Activated CD8-positive, alpha-beta memory T cell treated with anti-CD3 and anti-CD28 coated beads, Interleukin-2, amount 50 U/mL, for 1 hour (primary cell): ENCODE results near the gene LRP1-AS.

Experiments
- DNase-seq: peaks from one replicate; pipeline ENCODE4 v3.0.0-alpha.2; 2020; ENCODE audit errors: extremely low read depth

The LRP1-AS gene

DNA sequence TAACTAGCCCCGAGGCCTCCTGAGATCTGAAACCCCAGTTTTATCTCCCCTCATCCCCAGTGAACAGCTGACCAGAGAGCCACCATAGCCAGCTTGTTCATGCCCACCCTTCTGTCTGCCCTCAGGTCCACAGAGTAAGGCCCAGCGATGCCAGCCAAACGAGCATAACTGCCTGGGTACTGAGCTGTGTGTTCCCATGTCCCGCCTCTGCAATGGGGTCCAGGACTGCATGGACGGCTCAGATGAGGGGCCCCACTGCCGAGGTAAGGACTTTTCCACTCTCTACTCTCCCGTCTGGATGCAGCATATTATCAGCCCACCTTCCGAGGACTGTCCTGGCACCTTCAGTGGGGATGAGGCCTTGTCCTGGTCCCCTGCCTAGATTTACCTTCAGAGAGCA is 6.2 kb downstream of the LRP1-AS start:
- DNase-seq, result no peak

DNA sequence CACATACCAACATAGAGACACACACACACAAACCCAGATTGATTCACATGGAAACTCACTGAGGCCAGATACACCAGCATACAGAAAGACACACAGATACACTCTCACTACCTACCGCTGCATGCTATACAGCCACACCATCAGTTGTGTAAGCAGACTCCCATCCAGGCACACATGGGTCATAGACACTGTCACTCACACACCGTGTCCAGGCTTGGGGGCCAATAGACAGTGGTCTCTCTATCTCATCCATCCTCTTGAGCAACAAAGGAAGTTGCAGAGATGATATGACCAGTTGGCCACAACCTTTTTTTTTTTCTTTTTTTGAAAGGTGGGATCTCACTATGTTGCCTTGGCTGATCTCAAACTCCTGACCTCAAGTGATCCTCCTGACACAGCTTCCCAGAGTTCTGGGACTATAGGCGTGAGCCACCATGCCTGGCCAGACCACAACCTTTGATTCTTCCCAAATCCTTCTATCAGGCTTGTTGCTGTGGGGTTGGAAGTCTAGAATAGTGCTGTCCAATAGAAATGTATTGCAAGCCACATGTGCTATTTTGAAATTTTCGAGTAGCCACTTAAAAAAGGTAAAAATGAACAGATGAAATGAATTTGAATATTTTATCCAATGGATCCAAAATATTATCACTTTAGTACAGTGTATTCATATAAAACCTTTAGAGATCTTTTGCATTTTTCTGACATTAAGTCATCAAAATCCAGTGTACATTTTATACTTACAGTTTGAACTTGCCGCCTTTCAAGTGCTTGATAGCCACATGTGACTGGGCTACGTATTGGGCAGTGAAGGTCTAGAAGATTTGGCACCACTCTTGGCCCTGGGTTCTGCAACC is 7.4 kb downstream of the LRP1-AS start:
- no peak for DNase-seq

DNA sequence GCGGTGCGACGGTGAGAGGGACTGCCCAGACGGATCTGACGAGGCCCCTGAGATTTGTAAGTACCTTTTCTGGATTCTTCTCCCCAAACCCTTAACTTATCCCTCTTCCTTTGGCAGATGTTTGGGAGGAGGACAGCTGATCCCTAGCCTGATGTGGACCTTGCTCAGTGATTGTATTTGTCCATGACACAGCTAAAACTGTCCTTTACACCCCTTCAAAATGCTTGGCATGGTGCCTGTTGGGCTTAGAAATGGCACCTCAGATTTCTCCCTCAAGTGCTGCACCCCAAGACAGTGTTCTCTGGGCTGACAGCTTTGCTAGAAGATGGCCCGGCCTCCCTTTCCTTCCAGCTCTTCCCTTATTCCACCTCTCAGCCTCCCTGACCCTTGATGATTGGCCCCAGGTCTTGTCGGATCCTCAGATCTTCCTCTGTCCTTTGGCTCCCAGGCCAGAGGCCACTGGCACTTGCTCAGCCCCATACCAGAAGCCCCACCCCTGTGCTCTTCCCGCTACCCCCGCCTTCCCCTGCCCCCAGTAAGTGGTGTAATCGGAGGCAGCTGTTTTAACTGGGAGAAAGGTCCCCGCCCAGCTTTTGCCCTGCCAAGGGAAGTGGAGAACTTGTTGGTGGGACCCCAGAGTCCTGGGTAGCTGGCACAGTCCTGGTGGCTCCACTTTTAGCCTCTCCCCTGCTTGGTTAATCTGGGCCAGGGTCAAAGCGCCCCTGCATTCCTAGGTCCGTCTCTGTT is 8.7 kb downstream of the LRP1-AS start:
- no peak for DNase-seq

DNA sequence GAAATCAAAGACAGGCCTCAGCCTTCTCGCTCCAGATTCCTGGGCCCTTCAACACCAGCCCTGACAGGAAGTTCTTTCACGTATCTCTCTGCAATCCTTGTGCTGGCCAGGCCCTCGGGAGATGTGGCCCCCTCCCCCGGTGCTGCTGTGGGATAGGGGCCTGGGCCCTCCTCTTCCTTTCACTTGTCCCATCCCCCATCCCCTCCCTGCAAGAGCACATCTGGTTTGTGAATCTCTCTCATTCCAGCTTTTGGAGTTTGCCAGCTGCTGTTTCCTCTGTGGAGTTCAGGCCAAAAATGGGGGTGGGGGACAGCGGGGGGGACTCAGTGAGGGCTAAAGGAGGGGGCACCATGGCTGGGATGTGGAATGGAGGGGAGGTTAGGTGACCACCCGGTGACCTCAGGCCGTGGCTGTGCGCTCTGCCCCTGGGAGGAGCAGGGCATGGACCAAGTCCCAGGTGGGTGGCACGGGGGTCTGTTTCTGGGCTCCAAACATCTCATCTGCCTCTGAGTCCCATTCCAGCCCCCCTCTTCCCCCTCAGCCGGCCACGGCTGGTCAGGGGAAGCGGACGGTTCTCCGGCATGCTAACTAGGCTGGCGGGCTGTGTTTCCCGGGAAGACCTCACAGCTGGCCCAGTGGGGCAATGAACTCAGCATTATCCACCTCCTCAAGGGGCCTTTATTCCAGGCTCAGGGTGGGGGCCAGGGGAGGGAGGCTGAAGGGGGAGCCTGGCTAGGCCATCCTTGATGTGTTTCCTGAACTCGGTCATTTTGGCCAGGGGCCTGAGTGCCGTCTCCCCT is 11.7 kb downstream of the LRP1-AS start:
- no peak for DNase-seq

DNA sequence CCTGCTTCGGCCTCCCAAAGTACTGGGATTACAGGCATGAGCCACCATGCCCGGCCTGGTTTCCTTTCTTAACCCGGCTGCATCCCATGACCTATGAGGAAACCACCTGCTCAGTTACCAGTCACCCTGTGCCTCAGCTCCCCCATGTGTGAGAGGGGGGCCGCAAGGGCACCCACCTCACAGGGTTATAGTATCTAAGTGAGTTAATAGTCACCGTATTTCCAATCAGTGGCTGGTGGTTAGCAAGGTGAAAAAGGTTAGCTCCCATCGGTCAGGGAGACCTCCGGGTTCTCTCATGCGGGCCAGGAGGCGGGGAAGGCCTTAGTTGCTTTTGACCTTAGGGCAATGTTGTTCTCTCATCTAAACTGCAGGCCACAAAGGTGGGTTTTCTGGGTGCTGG is 12.5 kb downstream of the LRP1-AS start:
- DNase-seq, result no peak

DNA sequence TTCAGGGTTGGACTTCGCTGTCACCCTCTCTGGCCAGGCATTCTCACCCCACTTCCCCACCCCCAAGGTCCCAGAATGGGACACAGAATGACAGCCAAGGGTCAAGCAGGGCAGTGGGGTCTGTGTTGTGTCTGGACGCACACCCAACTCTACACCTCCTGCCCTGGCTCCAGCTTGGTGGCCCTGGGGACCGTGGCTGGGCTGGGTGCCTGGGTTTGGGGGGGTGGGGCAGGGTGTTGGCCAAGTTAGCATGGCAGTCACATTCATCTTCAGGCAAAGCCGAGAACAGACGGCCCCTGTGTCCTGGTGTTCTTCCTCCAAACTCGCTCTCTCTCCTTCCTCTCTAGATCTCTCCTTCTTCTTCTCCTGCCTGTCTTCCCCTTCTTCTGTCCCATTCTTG is 13.5 kb downstream of the LRP1-AS start:
- no peak for DNase-seq

DNA sequence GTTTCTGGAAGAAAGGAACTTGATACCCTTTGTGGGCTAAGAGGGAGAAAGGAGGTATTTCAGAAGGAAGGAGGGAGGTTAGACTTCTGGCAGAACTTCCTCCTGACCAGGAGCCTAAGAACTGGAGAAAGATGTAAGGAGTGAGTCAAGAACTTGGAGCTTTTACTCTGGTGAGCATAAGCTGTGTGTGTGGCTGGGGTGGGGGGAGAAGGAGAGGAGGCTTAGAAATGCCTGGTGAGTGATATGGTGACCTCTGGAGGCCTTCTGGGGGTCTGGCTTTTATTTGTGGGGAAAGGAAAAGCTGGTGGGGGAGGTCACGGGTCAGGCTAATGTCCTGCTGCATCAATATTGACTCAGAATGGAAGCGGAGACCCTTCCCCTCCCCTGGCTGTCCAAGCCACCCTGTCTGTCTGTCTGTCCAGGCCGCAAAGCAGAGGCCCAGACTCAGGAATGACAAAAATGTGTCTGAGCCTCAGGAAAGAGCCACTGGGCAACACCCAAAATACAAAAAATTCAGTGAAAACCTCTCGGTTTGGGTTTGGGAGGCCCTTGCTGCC is 14.3 kb downstream of the LRP1-AS start:
- DNase-seq, result no peak

DNA sequence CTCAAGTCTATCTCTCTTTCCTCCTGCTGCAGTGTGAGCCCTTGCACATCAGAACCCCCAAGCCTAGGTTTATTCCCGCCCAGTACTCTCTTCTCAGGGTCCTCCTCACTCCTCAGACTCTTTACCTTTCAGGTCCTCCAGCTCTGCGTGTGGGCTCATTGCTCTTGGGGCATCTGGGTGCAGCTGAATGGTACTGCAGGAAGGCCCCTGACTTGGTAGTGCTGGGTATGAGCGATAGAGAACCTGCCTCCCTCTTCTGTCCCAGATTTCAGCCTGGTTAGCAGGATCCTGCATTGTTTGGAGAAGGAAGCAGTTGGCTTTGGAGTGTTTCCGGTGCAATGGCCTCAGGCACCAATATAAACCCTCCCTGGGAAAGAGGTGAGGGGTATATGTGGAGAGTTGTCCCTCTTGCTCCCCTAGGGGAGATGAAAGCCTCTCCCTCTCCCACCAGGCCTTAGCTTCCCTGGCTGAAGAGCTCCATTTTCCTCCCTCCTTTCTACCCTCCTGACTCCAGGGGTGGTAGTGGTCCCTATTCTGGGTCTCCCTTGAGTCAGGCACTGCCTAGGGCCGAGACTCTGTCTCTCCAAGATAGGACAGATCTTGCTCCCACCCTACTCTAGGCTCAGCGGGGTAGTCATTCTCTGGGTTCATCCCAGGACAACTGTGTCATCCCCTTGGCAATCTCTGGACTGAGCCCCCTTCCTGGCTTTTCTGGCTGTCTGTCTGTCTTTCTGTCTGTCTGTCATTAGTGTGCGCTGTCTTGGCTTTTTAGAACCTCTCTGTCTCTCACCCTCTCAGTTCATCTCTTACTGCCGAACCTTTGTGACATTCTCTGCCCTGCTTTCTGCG is 15.3 kb downstream of the LRP1-AS start:
- DNase-seq, result no peak

DNA sequence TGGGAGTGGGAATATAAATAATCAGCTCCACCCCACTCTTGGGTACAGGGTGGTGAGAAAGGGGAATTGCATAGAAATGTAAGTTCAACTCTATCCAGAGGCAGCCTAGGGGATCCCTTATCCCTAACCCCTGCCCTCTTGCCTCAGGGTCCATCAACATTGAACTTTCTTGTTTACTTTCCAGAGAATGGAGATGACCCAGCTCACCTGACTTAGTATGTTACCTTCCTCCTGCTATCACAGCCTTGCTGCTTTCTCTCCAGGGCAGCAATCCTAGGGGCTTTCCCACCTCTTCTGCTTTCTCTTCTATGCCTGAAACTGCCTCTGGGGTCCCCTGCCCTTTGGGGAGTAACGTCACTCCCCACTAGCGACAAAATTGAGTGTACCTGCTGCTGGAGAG is 16.5 kb downstream of the LRP1-AS start:
- DNase-seq, result no peak

DNA sequence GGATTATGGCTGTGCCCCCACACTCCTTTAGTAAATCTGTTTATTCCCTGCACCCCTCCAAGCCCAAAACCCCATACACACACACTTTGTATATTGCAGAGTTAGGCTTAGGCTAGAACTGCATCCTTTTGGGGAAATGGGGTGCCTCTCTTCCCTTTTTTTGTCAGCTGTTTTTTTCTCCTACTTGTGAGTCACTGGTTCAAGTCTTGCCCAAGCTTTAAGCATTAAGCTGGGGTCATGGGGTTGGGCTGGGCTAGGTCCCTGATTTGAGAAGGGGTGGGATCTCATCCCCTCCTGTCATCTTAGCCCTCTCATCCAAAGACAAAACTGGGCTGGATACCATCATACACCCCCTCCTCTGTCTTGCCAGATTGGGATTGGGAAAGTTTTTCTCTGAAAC is 17.5 kb downstream of the LRP1-AS start:
- DNase-seq, result no peak

DNA sequence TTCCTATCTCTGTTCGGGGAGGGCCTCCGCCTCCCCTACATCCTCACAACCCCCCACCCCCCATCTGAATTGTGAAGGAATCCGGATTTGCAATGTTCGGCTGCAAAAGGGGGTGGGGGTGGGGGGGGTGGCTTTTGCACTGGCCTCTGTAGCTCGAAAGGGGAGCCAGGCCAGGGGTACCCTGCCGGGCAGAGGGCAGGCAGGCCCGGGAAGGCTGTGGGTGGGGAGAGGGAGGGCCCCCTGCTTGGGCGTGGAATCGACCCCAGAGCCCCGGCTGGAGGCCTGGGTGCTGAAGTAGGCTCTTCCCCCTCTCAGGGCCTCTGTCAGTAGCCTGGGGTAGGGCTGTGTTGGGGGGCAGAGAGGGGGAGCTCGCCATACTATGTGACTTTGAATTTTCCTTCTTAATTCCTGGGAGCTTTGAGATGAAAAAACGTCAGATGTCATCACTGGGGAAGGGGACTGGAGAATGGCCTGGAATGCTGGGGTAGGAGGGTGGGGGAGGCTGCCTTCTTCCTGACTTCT is 18.0 kb downstream of the LRP1-AS start:
- no peak for DNase-seq

DNA sequence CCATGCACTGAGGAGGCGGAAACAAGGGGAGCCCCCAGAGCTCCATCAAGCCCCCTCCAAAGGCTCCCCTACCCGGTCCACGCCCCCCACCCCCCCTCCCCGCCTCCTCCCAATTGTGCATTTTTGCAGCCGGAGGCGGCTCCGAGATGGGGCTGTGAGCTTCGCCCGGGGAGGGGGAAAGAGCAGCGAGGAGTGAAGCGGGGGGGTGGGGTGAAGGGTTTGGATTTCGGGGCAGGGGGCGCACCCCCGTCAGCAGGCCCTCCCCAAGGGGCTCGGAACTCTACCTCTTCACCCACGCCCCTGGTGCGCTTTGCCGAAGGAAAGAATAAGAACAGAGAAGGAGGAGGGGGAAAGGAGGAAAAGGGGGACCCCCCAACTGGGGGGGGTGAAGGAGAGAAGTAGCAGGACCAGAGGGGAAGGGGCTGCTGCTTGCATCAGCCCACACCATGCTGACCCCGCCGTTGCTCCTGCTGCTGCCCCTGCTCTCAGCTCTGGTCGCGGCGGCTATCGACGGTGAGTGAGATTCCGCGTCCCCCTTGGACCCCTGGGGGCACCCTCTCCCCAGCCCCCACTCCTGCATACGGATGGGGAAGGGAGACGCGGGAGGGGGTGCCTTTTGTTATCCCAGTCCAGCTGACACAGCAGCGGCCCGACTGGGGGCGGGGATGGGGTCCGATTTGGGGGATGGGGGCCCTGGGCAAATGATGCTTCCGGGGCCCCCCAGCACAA is 18.7 kb downstream of the LRP1-AS start:
- no peak for DNase-seq

DNA sequence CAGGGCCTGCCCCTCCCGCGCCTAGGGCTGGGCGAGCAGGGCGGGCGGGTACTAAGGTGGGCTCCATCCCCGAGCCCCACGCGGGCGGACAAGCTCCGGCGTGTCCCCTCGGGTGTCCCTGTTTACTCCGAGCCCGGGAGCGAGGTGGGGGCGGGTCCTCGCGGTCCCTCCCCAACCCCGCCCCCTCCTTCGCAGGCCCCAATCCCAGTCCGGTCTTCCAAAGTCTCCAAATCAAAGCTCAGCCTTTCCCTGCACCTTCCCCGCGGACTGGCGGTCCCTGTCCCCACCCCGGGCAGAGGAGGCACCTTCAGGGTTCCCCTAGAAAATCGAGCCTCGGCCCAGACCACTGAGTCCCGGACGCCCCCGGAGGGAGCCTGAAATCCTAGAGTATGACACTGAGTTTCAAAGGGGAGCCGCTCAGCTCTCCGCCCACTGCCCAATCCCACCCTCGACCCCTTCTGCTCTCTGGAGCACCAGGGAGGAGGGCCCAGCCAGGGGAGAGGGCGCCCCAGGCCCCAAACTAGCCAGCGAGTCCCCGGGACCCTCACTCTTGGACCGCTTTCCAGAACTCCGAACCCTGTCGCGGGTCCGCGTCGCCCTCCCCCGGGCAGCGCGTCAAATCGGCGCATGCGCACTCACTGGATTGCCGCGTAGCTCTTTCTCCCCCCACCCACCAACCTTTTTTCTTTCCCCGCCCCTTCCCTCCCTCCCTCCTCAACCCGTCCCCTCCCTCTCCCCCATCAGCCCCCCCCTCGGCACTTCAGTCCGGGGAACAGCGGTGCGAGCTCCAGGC is 19.5 kb downstream of the LRP1-AS start, which contains the start of gene LRP1:
Gene LRP1 (plus strand): TSS at position 758 of the 793 bp plus-strand sequence. CDS start 482 bp downstream, outside the sequence.
- no peak for DNase-seq

DNA sequence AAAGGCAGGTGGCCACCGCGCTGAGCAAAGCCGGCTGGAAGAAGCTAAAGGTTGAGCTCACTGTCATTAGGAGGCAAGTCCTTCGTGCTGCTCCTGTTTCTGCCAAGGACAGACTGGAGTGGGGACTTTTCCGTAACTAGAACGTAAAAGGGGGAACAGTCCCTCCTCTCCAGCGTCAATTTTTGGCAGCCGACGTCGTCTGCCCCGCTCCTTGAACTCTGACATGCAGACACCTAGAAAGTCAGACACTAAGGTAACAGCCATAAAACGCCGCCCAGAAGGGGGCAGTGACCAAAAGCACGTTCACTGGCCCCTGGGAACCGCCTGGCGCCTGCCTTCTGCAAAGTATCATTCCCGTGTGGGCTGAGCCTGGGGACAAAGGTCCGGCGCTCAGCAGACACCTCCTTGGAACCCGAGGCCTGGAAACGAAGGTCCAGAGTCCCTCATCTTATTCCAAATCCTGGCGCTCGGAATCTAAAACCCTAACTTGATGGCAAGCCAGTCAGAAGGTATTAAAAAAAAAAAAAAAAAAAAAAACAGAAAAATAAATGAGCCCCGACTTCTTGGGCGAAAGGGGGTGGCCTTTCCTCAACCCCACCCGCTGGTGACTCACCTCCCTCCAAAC is 20.2 kb downstream of the LRP1-AS start:
- DNase-seq, result peak; percentile 53

DNA sequence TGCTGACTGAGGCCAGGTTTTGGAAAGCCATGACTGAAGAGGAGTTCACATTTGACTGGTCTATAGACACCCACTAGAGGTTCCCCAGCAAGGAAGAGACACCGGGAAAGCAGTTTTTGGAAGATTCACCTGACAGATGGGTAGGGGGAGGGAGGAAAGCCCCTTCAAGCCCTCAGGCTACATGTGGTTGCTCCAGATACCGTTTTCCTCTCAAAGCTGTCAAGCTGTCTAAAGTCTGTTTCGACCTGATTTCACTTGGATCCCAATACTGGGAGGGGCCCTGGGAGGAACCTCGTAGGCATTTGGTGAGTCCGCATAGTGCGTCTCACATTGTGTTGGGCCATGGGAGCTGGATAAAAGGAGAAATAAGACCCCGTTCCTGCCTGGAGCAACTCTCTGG is 20.9 kb downstream of the LRP1-AS start:
- DNase-seq, result no peak

DNA sequence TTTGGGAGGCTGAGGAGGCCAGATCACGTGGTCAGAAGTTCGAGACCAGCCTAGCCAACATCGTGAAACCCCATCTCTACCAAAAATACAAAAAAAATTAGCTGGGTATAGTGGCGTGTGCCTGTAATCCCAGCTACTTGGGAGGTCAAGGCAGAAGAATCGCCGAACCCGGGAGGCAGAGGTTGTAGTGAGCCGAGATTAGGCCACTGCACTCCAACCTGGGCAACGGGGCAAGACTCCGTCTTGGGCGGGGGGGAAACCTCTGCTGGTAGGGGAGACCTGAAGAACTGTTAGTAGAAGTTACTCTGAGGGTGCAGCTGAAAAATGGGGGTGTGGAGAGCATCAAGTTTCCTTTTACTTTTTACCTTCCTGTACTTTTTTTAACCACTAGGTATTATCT is 21.4 kb downstream of the LRP1-AS start:
- no peak for DNase-seq

DNA sequence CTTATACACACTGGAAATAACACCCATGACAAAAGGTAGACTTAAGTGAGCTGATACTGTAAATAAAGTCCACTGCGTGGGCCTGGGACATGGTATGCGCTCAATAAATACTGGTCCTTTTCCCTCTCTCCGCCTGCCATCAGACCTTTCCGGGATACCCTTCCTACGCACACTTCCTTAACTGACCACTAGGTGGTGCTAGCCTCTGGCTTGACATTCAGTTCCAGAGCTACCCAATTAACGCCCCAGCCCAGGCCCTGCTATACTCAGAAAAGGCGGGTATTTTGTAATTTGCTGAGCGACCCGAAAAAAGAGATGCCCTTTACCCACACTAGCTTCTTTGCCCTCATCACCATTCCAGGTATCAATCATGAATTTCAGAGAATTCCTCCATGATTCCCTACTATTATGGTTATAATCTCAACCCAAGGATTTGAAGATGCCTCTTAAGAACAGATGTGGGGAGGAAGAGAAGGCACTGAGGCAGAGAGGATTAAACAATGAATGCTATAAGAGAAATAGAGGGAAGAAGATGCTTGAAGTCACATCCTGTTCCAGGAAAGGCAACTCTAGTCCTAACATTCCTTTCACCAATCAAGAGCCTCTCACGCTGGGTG is 23.1 kb downstream of the LRP1-AS start:
- peak; percentile 40 for DNase-seq

DNA sequence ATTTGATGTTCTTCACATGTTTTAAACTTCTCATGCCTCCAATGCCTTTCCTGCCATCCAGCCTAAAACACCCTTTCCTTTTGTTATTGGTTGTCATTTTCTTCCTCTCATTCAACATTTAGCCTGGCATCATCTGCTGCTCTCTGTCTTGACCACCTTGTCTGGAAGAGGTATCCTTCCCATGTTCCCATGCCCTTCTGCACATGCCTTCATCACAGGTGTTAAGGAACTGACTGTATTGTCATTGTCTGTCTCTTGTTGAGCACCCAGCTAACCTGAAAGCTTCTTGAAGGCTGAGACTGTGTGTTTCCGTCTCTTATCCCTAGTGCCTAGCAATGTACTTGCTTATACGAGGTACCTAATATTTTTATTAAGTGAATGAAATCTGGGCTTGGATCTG is 23.6 kb downstream of the LRP1-AS start:
- DNase-seq, result no peak
